ENCODE results near the gene RAB6B.

RAB6B gene

DNA sequence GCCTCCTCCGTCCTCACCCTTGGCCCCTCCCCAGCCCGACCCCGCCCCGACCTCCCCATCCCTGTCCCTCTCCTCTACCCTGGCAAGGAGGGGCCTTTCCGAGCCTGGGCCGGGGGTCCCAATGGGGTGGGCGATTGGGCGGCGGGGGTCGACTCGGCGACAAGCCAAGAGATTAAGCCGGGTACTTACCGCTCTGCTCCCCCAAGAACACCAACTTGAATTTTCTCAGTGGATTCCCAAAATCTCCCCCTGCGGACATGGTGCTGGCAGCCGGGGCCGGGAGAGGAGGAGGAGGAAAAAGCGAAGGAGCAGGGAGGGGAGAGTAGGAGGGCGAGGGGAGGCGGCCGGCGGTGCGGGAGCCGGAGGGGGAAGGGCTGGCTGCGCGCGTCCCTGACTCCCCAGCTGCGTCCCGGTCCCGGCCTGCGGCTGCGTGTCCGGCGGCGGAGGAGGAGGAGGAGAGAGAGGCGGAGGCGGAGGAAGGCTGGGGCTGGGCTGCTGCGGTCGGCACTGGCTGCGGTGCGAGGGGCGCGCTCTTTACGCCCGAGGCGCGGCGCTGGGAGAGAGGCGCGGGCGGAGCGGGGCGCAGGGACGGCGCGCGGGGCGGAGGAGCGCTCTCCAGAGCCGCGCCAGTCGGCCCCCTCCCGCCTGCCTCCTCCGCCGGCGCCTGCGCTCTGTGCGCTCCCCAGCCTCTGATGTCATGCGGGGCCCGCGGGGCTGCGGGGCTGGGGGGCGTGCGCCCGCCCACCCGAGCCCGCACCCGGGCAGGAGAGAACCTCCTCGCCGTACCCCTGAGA, at the start of gene RAB6B:
RAB6B (minus strand) TSS at position 675 of the 794 bp plus-strand sequence; CDS start at position 259, 416 bp downstream.
- peak; percentile 11 for DNase-seq (ENCODE audit: low read depth)

DNA sequence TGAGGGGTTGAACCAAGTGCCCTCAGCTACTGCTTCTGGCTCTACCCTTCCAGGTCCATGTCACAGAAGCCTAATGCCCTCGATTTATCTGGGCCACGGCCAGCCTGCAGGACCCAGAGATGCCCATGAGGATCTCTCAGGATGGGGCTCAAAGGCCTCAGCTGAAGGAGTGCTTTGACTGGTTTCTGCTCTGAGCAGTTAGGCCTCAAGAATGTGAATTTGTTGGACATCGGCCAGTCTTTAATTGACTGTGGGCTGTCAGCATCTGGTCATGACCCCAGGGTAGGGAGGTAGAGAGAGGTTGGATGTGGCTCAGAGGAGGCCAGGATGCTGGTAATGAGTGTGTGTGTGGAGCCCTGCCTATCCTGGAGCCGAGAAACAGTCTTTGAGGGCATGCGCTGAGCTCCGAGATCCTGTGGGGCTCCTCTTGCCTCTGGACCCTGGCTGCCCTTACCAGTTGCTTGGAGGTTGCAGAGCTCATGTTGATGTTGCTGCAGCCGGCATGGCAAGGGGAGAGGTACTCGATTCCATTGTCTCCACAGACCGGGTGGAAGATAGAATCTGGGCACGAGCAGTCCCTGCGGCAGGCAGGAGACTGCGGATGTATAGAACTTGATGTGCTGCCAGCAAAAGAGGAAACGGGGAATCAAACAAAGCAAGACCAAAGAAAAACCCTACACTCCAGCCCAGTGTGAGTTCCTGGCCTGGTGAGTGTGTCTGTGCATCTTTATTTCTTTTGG, 49.1 kb upstream of the RAB6B start:
- DNase-seq (ENCODE audit: low read depth), result peak; percentile 43

DNA sequence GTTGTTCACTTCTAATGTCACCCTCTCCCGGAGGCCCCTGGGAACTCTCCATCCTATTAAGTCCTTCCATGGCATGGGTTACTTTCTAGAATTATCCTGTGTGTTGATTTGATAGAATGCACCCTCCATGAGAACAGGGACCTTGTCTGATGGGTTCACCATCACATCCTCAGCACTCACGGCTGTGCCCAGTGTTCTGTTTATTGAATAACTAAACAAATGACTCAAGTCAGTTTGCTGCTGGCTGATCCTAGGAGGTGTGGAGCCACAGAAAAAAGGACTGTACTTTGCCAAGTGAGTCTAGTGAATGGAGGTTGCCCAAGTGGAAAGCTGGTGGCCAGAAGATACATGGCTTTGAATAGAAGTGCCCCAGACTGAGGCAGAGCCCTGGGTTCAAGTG, 48.5 kb upstream of the RAB6B start:
- DNase-seq (ENCODE audit: low read depth), result no peak

DNA sequence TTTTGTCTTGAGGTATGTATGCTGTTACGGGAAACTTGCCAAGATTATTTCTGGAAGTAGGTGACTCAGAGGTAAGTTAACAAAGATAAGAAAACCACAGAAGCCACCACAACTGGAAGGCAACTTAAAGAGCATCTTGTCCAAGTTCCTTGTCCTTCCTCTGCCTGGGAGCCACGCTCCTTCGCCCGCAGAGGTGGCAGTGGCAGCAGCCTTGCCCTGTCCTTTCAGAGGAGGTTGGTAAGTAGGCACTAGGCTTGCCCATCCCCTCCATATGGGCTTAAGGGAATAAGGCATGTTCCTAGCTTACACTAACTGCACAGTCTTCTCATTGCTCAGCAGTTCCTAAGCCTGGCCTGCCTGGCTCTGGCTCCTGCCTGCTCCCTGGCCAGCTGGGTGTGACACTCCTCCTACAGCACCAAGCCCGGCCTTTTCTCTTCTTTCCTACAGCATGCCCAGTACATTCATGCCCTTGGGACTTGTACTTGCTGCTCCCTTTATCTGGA, 48.0 kb upstream of the RAB6B start:
- peak; percentile 35 for DNase-seq (ENCODE audit: low read depth)

DNA sequence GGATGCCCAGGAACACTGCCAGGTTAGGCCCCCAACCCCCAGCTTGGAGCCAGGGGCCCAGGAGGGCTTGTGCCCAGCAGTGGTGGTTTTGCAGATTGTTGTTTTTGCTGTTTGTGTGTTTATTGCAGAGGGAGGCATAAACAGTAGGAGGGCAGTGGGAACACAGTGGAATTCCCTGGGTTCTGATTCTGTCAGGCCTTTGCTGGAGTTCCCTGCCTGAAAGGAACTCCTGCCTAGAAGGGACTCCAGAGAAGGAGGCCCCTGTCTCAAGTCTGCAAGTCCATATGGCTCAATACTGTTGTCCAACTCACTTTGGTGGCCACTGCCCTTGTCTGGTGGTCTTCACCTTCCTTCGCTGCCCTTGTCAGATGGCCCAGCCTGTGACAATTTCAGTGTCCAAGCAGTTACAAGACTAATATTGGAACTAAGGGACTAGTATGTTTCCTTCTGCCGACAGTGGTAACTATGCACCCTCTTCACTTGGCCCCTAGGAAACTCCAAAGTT, 47.4 kb upstream of the RAB6B start:
- DNase-seq (ENCODE audit: low read depth), result no peak

DNA sequence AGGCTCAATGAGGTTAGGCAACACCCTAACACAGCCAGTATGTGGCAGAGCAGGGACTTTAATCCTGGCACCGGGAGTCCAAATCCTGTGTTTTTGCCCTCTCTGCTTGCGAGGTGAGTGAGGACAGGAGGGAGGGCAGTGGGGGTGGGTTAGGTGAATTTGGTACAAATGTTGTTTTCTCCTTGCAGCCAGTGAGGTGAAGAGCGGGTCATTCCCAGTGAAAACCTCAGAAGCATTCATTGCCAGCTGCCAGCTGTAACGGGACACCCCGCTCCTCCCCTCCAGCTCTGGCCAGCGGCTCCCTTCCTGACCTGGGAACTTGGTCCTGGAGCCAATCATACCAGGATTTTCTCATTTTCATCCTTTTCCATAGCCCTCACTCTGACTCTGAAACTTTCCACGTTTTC, 45.7 kb upstream of the RAB6B start:
- DNase-seq (ENCODE audit: low read depth), result peak; percentile 31

DNA sequence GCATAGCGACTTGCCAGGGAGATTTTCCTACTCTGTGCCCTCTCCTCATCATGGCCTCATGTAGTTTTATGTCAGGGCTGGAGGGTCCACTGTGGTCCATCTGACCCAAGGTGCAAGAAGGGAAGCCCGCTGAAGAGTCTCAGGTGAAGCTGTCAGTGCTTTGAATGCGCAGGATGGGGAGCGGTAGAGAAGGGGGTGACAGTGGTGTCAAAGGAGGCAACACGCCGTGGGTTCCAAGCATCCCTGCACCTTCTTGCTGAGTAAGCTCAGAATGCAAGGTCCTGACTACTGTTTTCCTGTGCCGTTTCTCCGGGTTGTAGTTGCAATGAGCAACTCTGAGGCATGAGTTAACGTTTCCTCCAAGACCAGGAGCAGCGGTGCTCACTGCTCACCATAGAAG, 44.9 kb upstream of the RAB6B start:
- DNase-seq (ENCODE audit: low read depth), result no peak

DNA sequence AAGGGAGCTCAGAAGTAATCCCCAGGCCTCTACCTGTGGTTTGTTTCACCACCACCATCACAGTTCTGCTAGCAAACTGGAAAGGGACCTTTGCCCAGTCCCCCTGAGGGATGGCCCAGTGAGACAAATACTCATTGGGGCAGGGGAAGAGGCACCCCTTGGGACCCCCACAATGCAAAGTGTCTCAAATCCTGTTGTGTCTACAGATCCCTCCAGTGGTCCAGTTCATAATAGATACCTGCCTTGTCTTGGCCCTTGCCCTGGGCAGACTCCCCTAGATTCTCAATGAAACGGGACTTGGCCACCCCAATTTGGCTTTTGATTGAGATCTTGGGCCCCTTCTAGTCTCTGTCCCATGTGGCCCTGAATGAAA, 43.8 kb upstream of the RAB6B start:
- DNase-seq (ENCODE audit: low read depth), result no peak

DNA sequence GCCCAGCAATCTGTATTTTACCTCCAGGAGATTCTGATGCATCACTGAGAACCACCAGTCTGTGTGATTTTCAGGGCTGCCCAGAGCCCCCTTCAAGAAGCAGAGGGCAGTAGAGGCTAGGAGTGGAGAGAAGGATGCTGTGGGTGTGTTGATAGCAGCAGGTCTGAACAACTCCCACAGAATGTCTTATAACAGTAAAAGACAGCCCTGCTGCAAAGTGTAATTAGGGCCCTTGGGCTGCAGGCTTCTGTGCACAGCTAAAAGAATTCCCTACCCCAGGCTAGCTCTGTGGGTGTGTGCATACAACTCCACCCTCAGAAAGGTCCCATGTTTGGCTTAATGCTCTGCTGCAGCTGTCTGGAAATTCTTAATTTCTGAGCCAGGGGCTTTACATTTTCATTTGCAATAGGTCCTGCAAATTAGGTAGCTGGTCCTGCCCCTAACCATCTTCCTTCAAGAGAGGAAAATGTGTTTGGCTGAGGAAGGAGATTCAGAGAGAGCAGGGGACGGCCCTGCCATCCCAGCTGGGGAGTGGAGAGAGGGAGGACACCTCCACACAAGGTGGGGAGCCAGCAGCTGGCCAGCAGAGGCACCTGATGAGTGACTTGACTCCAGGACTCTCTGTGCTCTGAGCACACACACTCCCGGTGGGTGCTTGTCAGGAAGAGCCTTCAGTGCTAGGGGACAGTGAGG, 43.2 kb upstream of the RAB6B start:
- DNase-seq (ENCODE audit: low read depth), result no peak

DNA sequence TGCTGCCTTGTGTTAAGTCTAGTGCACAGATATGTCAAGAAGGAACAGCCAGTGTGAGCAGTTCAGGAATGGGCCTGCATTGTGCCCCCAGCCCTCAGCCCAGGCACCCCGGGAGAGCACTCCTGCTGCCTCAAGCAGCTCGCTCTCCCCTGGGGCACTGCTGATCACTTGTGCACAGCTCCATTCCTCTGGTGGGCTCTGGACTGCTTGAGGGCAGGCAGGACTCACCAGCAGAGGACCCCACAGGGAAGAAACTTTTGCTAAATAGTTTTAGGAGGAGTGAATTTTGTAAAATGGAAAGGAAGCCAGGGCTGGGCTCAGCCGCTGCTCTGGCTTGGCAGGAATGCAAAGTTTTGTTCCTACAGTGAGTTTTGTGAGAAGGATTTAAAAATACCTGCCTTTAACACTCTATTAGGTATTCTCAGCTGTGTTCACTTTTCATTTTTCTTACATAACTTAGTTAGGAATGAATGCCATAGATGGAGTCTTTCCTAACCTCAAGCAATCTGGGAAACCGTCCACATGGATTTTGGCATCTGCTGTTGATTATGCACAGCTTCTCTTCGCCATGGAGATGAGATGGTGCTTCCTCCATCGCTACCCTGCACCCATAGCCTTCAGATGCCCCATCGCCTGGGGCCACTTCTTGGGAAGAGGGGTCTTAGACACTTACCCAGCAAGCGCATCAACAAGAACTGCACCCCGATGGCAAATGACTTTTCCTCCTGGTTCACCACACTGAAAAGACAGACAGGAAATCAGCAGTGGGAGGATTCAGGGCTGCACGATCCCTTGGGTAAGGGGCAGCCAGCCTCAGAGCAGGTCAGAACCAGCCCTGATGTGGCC, 42.3 kb upstream of the RAB6B start:
- peak; percentile 75 for DNase-seq (ENCODE audit: low read depth)

DNA sequence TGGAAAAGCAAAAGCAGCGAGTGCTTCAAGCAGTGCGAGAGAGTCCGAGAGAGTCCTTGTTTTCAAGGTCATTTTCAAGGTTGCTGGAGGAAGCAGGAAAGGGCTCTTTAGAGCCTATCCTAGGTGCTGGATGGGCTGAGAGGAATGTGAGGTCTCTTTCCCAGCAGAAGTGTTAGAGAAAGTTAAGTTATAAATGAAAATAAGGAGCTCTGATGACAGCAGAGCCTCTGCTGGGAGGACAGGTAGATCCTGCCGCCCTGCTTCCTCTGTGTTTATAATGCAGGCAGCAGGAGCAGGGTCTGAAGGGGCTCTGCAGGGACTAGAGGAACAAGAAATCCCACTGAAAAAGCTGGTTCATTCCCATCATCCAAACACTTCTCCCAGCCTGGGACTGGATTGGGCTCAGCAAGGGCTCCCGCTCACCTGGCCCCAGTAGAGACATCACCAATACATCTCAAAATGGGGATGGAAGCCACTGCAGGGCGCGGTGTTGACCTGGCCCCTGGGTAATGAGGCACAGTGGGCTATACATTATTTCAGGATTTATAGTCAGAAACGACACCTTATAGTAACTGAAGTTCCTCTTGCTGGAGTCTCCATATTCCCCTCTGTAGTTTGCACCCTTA, 41.5 kb upstream of the RAB6B start:
- DNase-seq (ENCODE audit: low read depth), result no peak

DNA sequence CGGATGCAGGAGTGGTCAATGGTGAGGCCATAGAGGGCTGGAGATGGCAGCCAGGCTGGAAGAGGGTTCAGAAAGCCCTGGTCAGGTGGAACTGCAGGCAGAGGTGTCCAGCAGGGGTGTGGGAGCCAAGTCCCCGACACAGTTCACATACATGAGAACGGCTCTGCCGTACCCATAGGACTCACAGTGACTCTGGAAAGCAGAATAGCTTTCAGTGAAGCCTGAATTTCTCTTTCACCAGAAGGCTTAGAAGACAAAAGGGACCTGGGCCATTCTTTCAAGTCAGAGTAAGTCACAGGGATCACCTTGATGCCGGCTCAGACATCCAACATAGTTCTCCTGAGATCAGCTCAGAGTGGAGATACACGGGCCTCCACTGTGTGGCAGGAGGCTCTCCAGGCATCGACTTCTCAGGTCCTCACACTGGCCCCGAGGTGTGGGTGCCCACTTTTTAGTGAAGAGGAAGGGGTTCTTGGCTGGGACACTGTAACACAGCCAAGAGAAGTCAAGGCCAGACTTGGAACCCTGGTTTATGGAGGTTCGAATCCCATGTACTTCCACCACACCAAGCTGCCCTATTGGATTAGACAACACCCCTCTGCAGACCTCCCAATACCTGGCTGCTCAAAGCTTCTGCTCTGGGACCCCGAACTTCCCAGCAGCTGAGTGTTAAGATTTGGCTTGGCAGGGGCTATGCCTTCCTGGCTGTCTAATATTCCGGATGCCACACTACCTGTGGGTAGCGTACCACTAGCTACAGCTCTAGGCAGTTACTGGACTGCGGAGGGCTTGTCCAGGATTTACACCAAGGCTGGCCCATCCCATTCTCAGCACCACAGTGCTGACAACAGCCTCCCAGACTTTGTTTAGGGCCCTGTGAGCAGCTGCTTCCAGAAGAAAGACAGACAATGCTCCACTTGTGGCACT, 40.4 kb upstream of the RAB6B start:
- DNase-seq (ENCODE audit: low read depth), result no peak

DNA sequence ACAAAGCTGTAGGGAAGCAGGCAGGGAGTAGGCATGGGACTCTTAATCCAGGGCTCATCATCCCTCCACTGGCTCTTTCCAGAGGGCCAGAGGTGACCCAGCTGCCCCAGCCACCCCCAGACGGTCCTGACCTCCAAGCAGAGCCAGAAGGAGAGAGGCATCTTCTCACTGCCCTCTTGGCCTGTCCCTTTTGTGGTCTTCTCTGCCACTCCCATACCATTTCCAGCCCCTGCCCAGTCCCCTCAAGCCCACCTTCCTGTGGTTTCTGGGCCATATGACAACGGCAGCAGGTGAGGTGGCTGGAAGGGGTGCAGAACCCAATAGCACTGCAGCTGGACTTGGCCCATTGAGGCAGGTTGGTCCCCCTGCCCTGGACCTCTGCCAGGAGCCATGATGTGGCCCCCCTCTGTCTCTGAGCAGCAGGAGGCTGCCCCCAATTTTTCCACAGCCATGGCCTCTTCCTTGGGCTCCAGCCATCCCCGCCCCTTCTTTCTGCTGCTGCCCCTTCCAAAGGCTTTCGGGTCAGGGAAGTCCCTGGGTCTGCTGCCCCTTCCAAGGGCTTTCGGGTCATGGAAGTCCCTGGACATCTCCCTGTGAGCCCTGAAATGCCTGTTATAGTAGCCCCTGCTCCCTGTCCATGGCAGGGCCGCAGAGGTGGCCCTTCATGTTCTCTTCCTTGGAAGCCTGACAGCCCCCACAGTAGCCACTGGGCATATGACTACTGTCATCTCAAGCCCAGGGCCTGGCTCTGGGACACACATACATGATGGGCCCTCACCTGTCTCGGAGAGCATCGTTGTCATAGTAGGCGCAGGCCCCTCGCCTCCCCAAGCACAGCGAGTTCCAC, 39.5 kb upstream of the RAB6B start:
- no peak for DNase-seq (ENCODE audit: low read depth)

DNA sequence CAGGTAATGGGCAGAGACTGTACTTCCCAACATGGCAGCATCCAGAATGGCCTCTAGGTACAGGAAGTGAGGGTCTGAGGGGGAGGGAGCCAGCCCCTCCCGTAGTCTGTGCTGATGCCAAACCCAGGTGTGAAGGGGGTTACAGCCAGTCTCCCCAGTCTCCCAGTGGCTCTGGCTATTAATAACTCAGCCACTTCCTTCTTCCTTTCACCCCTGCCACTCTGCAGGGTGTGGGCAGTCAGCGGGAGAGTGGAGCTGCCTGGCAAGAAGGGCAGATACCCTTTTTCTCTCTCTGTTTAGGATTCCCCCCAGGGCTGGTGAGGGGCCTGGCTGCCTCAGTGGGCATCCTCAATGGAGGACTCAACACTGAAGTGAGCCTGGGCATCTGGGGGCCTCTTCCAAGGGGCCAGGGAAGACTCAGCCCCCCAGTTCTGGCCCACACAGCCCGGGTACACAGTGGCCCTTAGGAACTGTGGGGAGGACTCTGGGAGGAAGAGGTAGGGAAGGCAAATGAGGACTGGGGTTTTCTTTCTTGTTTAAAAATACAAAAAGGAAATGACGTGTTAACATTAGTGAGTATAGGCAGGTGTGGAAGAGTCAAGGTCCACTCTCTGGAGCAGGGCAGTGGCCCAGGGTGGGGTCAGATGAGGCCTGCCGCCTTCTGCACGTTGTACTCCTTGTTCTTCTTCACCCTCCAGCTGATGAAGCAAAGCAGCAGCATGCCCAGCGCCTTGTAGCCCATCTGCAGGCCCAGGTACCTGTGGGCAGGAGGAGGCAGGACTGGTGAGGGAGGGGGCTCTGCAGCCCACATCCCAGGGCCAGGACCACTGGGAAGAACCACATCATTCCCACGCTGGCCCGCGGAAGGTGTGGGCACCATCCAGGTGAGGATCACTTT, 38.6 kb upstream of the RAB6B start:
- DNase-seq (ENCODE audit: low read depth), result no peak

DNA sequence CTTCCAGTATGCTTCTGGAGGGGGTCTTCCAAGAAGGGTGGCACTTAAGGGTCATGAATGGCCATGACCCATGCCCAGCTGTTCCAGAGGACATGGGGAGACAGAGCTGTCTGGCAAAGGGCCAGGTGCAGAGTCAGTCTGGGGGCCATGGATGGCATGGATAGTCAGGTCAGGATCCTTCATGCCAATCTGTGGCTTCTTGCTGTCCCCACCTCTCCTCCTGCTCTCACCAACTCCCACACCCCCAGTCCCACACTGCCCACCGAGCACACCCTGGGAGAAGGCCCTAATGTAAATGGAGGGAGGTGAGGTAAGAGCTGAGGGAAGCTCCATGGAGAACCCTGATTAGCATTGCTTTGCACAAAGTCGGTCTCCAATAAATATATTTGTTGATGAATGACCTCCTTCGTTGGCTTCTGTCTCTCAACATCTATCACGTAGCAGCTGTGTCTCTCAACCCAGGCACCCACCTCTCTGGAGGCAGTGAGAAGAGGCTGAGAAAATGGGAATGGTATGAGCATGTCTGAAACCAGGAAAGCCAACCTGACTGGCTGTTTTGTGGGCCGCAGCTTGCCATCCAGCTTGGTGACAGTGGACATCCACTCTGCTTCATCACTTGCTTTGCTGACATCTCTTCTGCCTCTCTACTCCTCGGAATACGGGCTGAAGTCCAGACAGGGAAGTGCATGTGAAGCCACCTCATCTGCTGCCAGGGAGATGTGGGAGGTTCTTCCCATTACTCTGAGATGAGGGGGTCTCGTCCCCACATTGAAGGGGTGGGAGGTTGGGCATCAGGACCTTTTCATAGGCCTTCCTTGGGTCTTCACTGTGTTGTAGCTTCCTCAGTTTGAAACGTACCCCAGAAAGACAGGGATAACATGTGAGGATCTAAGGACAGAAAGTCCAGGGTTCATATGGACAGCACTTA, 37.7 kb upstream of the RAB6B start:
- DNase-seq (ENCODE audit: low read depth), result no peak

DNA sequence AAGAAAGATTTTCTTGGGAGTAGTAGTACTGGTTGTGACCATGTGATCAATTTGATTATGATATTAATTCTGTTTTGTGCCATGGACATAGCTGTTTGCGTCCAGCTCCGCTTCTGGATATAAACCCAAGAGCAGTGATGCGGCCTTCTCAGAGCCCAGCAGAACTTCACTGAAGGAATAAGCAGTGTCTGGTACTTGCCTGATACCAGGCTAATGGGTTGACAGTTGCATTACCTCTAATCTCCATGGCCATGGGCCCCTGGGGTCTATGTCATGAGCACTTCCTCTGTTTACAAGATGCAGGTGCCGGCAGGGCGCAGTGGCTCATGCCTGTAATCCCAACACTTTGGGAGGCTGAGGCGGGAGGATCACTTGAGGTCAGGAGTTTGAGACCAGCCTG, 36.3 kb upstream of the RAB6B start:
- DNase-seq (ENCODE audit: low read depth), result no peak

DNA sequence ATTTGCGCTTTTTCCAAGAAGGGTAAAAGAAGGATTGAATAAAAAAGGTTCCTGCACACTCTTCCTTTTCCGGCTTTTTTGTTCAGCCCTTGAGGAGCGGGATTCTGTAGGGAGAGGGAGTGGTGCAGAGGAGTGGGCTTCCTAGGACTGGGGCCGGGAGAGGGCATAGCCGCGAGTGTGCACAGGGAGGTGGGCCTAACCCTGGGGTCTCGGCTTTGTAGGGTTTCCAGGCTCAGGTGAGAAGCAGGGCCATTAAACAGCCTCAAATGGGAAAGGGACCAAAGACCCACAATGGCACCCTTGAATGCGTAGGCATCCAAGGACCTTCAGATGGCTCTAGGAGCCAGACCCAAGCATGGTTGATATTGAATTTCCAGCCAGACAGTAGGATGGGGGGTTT, 35.4 kb upstream of the RAB6B start:
- no peak for DNase-seq (ENCODE audit: low read depth)

Data from stromal cell of bone marrow (primary cell).